ENCODE data around the gene CCDC192.

- TF ChIP-seq, protein P1, sequence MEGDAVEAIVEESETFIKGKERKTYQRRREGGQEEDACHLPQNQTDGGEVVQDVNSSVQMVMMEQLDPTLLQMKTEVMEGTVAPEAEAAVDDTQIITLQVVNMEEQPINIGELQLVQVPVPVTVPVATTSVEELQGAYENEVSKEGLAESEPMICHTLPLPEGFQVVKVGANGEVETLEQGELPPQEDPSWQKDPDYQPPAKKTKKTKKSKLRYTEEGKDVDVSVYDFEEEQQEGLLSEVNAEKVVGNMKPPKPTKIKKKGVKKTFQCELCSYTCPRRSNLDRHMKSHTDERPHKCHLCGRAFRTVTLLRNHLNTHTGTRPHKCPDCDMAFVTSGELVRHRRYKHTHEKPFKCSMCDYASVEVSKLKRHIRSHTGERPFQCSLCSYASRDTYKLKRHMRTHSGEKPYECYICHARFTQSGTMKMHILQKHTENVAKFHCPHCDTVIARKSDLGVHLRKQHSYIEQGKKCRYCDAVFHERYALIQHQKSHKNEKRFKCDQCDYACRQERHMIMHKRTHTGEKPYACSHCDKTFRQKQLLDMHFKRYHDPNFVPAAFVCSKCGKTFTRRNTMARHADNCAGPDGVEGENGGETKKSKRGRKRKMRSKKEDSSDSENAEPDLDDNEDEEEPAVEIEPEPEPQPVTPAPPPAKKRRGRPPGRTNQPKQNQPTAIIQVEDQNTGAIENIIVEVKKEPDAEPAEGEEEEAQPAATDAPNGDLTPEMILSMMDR (IDR thresholded peaks at IDR 0.05; ENCODE audit: insufficient read depth, low read depth, low read length) = no peak
- no peak for TF ChIP-seq EZH2 (IDR thresholded peaks at IDR 0.05; ENCODE audit: insufficient read depth, low read length)
These were observed 99.3 kb downstream of the CCDC192 start for GRCh38 chr5:127802477-127802865.

All from astrocyte (in vitro differentiated cells and primary cell).